Neural cell (in vitro differentiated cells): ENCODE results near the gene PRRX2.

Source experiments
- CTCF ChIP-seq: fragments of 450-650 bp; IDR thresholded peaks from 2 replicates; pipeline ENCODE4 v1.5.1; 2014; ENCODE audit warnings: antibody characterized with exemption, mild to moderate bottlenecking, moderate library complexity; ENCODE audit not compliant: poor library complexity, severe bottlenecking
- EP300 ChIP-seq: fragments of 450-650 bp; conservative IDR thresholded peaks from 2 replicates; pipeline ENCODE4 v1.6.1; 2014; ENCODE audit warnings: antibody characterized with exemption, mild to moderate bottlenecking, moderate library complexity; ENCODE audit not compliant: poor library complexity, severe bottlenecking
- EZH2 ChIP-seq: fragments of 200-600, 300-800 bp; shearing (Covaris generic), sonication (generic); IDR thresholded peaks from 2 replicates; pipeline ENCODE4 v1.6.1; 2014; ENCODE audit warnings: antibody characterized with exemption, low read length, borderline replicate concordance, mild to moderate bottlenecking; ENCODE audit not compliant: insufficient read depth, poor library complexity, severe bottlenecking
- POLR2AphosphoS5 ChIP-seq: IDR thresholded peaks from 2 replicates; pipeline ENCODE4 v1.6.1; 2012
- RAD21 ChIP-seq: fragments of 450-650 bp; conservative IDR thresholded peaks from 2 replicates; pipeline ENCODE4 v1.6.1; 2014; ENCODE audit warnings: antibody characterized with exemption, mild to moderate bottlenecking, moderate library complexity
- REST ChIP-seq: IDR thresholded peaks from 2 replicates; pipeline ENCODE4 v1.6.1; 2012; ENCODE audit warnings: borderline replicate concordance
- SMC3 ChIP-seq: fragments of 450-650 bp; conservative IDR thresholded peaks from 2 replicates; pipeline ENCODE4 v1.6.1; 2014; ENCODE audit warnings: antibody characterized with exemption, mild to moderate bottlenecking, moderate library complexity; ENCODE audit not compliant: poor library complexity
- TAF1 ChIP-seq: IDR thresholded peaks from 2 replicates; pipeline ENCODE4 v1.6.1; 2012; ENCODE audit warnings: low read depth

- no peak for TF ChIP-seq CTCF
- TF ChIP-seq POLR2AphosphoS5 = peak; percentile 6
- TF ChIP-seq EZH2 = no peak
- TF ChIP-seq SMC3 = no peak
- TF ChIP-seq RAD21 = no peak
- TF ChIP-seq TAF1 = no peak
- no peak for TF ChIP-seq REST
- TF ChIP-seq EP300 = no peak
Observed at GRCh38 chr9:129640871-129641749, 24.3 kb upstream of the PRRX2 start.
